HepG2 (cell line): ENCODE results near the gene TP53.

Experiments
- CEBPB ChIP-seq: IDR thresholded peaks from 2 replicates; pipeline ENCODE4 v1.6.1; 2011; ENCODE audit warnings: low read depth, low read length, improper control_type of control experiment, borderline replicate concordance
- CTCF ChIP-seq: sonication (generic); formaldehyde crosslinking; IDR thresholded peaks from 2 replicates; pipeline ENCODE4 v1.5.0; 2020; ENCODE audit warnings: mild to moderate bottlenecking, missing genetic modification reagents, moderate library complexity
- LRRFIP1 ChIP-seq: sonication (generic); formaldehyde crosslinking; conservative IDR thresholded peaks from 2 replicates; pipeline ENCODE4 v1.4.0; 2020; ENCODE audit warnings: missing genetic modification reagents
- NBN ChIP-seq: fragments of 450-650 bp; conservative IDR thresholded peaks from 2 replicates; pipeline ENCODE4 v1.6.1; 2017
- PHF21A ChIP-seq: sonication (generic); formaldehyde crosslinking; IDR thresholded peaks from 2 replicates; pipeline ENCODE4 v1.5.0; 2020; ENCODE audit warnings: mild to moderate bottlenecking, missing genetic modification reagents
- REL ChIP-seq: sonication (generic); formaldehyde crosslinking; conservative IDR thresholded peaks from 2 replicates; pipeline ENCODE4 v1.8.0; 2022; ENCODE audit warnings: mild to moderate bottlenecking, missing genetic modification reagents, moderate library complexity
- SIN3A ChIP-seq: IDR thresholded peaks from 2 replicates; pipeline ENCODE4 v1.6.1; 2011; ENCODE audit warnings: low read depth, mild to moderate bottlenecking, control low read depth, low read length, borderline replicate concordance
- ZBTB33 ChIP-seq: sonication (generic); formaldehyde crosslinking; IDR thresholded peaks from 2 replicates; pipeline ENCODE4 v1.4.0; 2020; ENCODE audit warnings: missing genetic modification reagents
- ZBTB8A ChIP-seq: sonication (generic); formaldehyde crosslinking; IDR thresholded peaks from 2 replicates; pipeline ENCODE4 v1.4.0; 2020; ENCODE audit warnings: mild to moderate bottlenecking, low read depth, missing genetic modification reagents, borderline replicate concordance
- ZNF670 ChIP-seq: sonication (generic); formaldehyde crosslinking; IDR thresholded peaks from 2 replicates; pipeline ENCODE4 v1.8.0; 2022; ENCODE audit warnings: mild to moderate bottlenecking, missing genetic modification reagents, borderline replicate concordance
- ZNF776 ChIP-seq: sonication (generic); formaldehyde crosslinking; IDR thresholded peaks from 2 replicates; pipeline ENCODE4 v1.4.0; 2020; ENCODE audit warnings: mild to moderate bottlenecking, missing genetic modification reagents

DNA sequence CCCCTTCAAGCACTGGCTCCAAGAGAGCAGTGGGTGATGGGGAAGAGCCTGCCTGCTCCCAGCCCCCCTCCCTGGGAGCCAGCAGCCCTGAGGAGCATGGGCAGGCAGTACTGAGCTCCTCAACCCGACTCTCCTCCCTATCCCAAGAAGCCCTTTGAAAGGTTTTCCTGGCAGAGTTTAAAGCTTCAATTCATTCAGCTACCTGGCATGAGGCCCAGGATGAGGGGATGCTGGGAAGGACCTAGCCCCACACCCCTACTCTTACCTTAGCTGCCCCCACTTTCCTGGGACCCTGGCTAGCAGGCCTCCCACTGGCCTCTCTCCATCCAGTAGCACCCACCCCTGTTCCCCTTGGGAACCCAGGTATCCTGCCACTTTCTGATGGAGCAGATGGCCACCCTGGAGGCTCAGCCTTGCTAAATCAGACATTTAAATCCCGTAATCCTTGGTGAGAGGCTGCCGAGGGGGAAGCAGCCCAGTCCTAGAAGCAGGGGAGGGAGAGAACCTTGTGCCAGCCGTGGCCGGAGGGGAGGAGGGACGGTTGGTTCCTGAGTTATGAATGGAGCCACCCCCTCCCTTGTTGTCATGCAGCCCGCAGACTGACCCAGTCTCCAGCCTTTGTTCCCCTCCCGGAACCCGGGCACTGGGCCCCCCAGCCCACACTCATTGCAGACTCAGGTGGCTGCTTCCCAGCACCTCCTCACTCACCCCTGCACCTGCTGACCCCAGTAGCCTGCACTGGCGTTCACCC is 19.5 kb downstream of the TP53 start:
- TF ChIP-seq LRRFIP1 (CRISPR knock-in tag) (no peak), ZBTB33 (CRISPR knock-in tag) (no peak), NBN (no peak), CTCF (CRISPR knock-in tag) (no peak), ZNF776 (CRISPR knock-in tag) (no peak), ZBTB8A (CRISPR knock-in tag) (no peak), SIN3A (no peak), CEBPB (no peak), REL (CRISPR knock-in tag) (no peak), ZNF670 (CRISPR knock-in tag) (no peak), PHF21A (no peak)
